ENCODE results near the gene PADI4.

The PADI4 gene, protein sequence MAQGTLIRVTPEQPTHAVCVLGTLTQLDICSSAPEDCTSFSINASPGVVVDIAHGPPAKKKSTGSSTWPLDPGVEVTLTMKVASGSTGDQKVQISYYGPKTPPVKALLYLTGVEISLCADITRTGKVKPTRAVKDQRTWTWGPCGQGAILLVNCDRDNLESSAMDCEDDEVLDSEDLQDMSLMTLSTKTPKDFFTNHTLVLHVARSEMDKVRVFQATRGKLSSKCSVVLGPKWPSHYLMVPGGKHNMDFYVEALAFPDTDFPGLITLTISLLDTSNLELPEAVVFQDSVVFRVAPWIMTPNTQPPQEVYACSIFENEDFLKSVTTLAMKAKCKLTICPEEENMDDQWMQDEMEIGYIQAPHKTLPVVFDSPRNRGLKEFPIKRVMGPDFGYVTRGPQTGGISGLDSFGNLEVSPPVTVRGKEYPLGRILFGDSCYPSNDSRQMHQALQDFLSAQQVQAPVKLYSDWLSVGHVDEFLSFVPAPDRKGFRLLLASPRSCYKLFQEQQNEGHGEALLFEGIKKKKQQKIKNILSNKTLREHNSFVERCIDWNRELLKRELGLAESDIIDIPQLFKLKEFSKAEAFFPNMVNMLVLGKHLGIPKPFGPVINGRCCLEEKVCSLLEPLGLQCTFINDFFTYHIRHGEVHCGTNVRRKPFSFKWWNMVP

DNA sequence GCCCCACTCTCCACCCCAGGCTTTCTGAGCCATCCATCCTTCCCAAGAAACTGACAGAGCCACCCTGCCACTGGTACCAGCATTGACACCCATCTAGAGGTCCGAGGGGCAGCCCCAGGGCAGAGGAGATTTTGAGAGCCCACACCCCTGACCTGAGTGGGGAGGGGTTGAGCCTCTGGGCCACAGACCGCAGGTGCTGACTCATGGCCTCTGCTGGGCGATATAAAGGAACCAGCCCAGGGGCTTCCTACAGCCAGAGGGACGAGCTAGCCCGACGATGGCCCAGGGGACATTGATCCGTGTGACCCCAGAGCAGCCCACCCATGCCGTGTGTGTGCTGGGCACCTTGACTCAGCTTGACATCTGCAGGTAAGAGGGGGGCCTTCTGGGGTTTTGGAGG, at the start of gene PADI4:
PADI4 (plus strand) TSS at position 252 of the 400 bp plus-strand sequence; CDS start at position 278, 26 bp downstream.
- DNase-seq: no peak

DNA sequence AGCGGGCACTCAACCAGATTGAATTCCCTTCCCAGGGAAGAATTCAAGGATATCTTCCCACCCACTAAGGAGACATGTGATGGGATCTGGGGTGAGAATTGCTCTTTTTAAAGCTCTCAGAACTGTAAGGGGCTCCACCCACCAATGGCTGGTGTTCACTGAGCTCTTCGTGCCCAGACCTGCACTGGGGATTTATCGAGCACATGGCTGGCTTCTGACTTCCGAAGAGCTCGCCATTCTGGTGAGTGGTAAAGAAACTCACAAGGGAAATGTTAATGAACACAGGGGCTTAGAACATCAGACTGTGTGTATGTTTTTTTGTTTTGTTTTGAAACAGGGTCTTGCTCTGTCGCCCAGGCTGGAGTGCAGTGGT, 49.3 kb upstream of the PADI4 start:
- no peak for DNase-seq

DNA sequence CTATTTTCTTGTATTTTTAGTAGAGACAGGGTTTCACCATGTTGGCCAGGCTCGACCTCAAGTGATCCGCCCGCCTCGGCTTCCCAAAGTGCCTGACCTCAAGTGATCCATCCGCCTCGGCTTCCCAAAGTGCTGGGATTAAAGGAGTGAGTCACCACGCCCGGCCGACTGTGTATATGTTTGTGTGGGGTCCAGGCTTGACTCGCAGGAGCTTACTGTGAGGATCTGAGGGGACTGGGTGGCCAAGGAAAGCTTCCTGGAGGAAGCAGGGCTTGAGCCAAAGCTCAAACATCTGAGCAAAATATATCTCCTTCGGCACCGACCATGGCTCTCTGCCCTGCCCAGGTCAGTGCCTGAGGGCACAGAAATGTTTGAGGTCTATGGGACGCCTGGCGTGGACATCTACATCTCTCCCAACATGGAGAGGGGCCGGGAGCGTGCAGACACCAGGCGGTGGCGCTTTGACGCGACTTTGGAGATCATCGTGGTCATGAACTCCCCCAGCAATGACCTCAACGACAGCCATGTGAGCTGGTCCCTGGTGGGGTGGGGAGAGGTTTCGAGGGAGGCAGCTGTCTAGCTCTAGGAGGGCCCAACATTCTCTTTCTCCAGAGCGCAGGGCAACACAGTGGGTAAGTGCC, 48.6 kb upstream of the PADI4 start:
- no peak for DNase-seq

DNA sequence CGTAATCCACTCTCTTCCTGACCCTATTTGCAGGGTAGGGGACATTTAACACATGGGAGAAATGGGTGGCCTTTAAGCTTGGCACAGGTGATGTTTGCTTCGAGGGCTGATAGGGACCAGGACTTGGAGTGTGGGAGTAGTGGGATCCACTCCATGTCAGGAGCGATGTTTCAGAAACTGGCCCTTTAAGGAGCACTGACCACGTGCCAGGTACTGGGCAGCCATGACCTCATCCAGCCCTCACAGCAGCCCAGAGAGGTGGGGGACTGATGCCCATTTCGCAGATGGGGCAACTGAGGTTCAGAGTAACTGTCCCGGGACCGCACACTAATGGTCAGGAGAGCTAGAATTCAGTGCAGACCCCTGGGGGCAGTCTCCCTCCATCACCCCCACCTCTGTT, 47.7 kb upstream of the PADI4 start:
- DNase-seq: no peak

DNA sequence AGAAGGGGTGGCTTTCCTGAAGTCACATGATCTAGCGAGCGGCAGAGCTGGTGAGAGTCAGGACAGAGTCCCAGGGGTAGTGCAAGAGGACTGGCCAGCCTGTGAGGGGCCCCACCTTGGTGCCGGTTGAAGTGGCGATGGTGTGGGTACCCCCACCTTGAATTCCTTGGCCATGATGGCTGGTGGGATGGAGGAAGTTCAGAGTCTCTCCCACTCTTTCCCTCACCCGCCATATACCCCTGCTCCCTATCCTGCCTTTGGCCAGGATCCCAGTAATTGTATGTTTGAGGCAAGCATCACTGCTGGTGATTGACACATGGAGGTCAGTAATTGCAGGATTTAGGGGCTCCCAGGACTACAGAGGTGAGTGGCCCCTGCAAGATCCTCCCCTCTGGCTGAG, 47.3 kb upstream of the PADI4 start:
- no peak for DNase-seq

DNA sequence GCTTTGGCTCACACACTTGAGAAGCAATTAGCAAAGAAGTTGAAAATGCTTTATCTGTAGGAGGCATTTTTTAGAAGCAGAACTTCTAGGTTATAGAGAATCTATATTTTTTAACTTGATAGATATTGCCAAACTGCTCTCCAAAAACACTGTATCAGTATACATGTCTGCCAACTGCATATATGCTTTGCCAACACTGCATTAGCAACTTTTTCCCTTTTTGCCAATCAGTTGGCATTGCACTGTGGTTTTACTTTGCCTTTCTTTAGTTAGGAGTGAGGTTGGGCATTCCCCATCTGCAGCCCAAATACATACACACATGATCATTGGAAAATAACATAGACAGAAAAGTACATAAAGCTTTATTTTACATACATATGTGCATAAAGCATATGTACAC, 44.1 kb upstream of the PADI4 start:
- DNase-seq: no peak

DNA sequence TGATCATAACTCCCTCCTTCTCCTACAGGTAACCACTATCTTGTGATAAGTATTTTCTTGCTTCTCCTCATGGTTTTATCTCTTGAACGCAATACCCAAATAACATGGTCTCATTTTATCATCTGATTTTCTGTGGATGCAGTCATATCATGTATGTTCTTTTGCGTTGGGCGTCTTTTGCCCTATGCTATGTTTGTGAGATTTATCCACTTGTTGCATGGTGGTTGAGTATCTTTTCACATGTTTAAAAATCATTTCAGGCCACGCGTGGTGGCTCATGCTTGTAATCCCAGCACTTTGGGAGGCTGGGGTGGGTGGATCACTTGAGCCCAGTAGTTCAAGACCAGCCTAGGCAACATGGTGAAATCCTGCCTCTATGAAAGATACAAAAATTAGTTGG, 43.5 kb upstream of the PADI4 start:
- DNase-seq: no peak

DNA sequence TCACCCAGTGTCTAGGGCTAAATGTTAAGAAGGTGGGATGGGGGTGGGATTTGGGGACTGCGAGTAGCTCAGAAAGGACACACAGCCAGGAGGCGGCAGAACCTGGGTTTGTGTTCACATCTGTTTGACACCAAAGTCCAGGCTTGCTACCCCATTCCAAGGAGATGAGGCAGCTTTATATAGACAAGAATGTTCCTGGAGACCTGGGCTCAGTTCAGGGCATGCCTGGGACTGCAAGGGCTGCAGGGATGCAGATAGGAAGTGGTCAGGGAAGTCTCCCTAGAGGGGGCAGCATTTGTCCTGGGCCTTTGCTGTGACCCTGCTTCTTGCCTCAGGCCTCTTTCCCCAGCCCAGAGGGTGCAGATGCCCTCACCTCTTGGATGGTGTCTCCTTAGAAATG, 42.8 kb upstream of the PADI4 start:
- no peak for DNase-seq

DNA sequence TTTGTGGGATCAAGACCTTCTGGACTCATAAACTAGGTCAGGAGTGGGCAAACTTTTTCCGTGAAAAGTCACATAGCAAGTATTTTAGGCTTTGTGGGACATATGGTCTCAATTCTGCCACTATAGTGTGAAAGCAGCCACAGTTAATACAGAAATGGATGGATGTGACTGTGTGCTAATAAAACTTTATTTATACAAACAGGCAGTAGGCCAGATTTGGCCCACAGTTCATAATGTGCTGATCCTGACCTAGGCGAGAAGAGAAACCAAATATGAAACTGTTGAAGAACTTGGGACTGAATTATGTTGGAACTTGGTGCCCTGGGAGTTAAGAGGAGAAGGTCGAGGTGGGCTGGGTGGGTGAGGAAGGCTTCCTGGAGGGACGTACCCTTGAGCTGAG, 42.0 kb upstream of the PADI4 start:
- no peak for DNase-seq

DNA sequence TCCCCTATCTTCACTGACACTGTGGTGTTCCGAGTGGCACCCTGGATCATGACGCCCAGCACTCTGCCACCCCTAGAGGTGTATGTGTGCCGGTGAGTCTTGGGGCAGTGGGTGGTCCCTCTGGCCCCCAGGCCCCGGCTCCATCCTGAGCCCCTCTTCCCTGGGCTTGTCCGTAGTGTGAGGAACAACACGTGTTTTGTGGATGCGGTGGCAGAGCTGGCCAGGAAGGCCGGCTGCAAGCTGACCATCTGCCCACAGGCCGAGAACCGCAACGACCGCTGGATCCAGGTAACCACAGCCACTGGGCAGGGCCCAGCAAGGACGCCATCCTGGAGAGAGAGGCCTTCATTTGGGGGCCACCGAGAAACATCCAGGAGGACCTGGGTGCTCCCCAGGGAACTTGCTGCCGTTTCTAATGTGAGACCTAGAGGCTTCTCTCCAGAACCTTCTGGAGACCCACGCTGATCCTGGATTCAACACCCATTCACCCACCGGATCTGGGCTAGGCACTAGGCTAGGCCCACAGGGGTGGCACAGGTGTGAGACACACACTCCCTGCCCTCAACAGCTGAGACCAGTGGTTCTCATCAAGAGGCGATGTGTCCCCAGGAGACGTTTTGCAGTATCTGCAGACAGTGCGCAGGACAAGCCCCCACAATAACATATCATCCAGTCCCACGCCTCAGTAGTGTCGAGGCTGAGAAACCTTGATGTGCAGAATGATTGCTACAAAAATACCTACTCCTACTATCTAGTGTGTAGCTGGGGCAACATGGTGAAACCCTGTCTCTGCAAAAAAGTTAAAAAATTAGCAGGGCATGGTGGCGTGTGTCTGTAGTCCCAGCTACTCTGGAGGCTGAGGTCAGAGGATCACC, 36.9 kb upstream of the PADI4 start:
- DNase-seq: no peak

DNA sequence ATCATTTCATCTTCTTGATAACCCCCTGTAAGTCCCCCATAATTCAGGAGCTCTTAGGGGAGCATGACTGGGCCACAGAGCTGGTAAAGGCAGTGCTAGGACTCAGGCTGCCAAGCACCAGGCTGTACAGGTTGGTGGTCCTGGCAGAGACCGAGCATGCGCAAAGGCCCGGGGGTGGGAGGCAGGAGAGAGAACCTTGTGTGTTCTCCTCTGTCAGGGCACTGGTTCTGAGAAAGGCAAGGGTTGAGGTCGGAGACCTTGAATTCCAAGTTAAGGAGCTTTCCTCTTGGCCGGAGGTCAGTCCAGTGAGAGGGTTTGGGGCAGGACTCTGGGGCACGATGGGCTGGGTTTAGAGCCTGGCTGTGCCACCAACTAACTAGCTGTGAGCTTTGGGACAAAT, 35.9 kb upstream of the PADI4 start:
- no peak for DNase-seq

DNA sequence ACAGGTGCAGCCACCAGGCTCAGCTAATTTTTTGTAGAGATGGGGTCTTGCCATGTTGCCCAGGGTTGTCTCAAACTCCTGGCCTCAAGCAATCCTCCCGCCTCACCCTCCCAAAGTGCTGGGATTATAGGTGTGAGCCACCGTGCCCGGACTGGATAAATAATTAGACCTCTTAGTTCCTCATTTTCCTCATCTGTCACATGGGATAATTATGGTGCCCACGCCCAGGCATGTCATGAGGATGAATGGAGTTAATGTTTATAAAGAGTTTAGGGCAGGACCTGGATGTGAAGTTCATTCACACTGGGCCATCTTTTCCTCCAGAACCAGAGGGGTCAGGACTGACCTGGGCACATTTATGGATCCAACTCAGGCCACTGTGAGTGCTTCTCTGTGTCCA, 35.4 kb upstream of the PADI4 start:
- DNase-seq: no peak

DNA sequence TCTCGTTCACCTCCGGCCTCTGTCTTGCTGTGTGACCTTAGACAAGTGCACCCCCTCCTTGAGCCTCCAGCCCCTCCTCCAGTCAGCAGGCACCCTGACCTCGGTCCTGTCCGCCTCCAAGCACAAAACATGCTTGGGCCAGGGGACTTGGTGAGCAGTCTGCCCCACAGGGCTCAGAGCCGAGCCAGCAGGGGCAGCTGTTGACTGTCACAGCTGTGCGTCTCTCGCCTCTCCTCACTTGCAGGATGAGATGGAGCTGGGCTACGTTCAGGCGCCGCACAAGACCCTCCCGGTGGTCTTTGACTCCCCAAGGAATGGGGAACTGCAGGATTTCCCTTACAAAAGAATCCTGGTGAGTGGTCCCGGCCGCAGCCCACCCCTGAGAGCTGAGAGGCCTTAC, 34.9 kb upstream of the PADI4 start:
- no peak for DNase-seq

DNA sequence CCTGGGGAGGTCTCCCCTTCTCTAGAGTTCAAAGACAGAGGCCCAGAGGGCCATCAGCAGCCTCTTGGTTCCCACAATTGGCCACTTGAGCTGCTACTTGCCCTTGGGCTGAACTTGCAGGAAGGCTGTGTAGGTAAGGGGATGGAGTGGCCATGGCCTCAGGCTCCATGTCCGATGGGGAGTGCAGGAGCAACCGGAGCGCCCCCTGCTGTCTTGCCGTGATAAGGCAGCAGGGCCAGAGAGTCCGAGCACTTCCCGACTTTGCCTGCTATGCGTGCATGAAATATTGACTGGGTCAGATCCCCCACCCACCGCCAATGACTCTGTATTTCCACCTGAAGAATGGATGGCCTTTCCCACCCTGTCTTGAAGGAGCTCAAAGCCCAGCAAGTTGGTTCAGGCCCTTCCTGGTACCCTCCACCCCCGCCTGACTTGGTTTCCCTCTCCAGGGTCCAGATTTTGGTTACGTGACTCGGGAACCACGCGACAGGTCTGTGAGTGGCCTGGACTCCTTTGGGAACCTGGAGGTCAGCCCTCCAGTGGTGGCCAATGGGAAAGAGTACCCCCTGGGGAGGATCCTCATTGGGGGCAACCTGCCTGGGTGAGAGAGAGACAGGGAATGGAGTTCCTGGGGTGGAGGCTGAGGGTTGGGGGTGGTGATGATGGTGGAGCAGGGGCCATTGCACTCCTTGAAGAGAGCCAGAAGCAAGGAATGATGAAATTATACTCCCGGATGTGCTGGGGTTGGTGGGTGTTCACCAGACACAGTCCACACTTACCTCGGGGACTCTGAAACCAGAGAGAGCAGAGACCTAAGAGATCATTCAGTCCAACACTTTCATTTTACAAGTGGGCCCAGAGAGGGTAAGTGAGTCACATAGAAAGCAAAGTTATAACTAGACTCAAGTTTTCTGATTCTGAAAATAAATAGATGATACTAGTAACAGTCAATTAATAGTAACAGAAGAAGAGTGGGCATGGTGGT, 33.5 kb upstream of the PADI4 start:
- no peak for DNase-seq

DNA sequence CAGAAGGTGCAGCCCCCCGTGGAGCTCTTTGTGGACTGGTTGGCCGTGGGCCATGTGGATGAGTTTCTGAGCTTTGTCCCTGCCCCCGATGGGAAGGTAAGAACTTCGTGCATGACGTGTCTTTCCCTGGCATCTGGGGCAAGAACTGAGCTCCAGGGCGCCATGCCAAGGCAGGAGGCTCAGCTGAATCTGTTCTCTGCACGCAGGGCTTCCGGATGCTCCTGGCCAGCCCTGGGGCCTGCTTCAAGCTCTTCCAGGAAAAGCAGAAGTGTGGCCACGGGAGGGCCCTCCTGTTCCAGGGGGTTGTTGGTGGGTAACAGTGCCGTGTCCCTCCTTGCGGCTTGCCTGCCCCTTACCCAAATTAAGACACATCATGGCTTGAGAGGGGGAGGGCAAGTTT, 31.4 kb upstream of the PADI4 start:
- peak; percentile 26 for DNase-seq

DNA sequence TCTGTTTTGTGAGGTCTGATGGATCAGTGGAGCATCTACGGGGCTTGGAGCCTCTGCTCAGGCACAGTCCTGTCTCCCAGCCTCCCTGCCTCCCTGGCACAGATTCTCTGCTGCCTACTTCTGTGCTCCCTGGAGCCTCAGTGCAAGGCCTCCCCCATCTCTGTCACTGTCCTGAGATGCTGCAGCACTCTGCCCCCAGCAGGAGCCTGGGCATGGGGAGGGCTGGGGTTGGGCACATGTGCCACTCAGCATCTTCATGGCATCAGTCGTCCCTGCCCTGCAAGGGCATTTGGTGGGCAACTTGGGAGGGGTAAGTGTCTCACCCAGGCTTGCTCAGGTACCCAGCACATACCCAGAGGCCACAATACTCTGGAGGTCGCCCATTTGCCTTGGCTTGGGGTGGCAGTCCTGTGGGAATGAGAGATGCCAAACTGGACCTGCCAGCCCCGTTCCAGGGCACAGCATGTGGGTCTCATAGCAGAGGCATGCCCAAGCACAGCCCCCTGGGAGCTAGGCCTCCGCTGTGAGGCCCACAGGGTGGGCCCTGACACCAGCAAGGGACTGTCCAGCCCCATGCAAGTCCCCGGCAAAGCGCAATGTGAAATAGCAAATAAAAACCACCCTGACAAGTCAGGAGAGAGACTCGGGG, 30.4 kb upstream of the PADI4 start:
- DNase-seq: no peak

DNA sequence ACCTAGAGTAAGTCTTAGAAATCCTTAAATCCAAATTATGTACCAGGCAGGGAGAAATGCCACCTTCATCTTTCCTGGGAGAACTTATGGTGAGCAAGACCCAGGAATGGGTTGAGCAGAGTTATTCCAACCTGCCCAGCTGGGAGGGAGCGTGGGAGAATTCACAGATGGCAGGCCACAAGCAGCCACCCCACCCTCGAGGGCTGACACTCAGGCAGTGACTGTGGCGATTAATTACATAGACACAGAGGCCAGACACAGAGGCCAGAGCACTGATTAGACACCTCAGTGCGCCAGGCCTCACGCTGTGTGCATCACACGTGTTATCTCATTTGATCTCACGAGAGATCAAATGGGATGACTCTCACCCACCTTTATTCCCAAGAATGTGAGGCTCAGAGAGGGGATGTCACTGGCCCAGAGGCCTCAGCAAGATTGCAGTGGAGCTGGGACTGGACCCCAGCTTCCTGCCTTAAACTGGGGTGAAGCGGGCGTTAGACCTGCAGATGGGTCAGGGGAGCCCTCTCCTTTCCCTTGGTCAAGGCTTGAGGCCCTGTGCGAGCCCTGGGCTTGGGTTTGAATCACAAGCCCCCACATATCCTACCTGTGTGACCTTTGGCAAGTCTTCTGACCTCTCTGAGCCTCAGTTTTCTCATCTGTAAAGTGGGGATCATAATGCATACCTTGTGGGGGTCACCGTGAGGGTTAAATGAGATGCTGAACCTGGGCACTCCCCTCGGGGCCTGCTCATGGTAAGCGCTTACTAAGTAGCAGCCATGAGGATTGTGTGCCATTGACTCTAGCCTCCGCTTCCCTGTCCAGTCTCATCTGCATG, 28.8 kb upstream of the PADI4 start:
- no peak for DNase-seq

DNA sequence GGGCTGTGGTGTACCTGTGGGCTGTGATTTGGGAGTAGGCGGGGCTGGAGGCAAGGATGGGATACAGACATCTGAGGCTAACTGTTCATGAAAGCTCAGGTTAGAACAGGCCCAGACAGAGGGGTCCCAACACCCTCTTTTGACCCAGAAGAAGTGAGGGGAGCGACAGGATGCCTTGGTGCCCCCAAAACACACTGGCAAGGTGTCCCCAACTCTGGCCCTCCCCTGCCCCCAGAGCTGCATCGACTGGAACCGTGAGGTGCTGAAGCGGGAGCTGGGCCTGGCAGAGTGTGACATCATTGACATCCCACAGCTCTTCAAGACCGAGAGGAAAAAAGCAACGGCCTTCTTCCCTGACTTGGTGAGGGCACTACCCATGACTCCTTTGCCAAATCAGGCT, 27.6 kb upstream of the PADI4 start:
- no peak for DNase-seq

DNA sequence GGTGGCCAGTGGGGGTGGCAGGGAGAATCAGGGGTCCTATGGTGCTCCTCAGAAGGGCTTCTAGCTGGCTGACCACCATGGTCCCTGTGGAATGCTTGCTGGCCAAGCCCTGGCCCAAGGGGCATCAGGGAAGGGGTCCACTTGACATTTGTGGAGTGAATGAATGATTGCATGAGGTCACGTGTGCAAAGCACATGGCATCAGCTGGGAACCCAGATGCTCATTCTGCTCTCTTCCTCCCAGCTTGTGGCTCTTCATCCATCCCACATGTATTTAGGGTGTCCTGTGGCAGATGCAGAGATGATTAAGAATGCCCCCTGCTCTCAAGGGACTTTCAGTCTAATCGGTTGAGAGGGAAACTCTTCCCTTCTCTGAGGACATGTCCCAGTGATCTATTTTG, 27.1 kb upstream of the PADI4 start:
- DNase-seq: no peak

DNA sequence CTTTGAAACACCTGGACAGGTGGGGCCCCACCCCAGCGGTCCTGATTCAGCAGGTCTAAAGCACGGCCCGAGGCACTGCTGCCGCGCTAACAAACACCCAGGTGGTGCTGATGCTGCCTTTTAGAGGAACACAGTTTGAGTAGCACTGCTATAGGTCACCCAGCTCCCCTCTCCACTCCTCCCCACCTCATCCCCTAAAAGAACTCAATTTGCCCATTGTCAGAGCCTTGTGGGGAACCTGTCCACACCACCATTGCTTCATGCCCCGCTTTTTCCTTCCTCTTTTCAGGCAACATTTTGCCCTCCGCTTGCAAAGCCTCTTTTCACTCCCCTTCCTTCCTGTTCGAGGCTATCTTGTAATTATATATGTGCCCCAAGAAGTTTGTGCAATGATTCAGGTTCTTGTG, 26.2 kb upstream of the PADI4 start:
- no peak for DNase-seq

DNA sequence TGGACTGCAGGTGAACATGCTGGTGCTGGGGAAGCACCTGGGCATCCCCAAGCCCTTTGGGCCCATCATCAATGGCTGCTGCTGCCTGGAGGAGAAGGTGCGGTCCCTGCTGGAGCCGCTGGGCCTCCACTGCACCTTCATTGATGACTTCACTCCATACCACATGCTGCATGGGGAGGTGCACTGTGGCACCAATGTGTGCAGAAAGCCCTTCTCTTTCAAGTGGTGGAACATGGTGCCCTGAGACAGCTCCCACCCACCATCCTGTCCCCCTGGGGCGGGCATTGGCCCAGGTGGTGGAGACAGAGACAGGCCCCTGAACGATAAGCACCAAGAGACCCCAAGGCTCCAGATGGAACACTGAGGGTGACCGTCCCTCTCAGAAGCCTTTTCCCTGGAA, 25.2 kb upstream of the PADI4 start:
- DNase-seq: no peak
